CD1c-positive myeloid dendritic cell (primary cell): Measurements from ENCODE around the gene RPS6KA4.
A peak's percentile ranks its signal among the peaks of the same experiment; 100 is the strongest.

ENCODE experiments used
- DNase-seq: peaks from one replicate; pipeline ENCODE4 v3.0.0-alpha.2; 2016; ENCODE audit errors: extremely low spot score

Gene RPS6KA4

GRCh38 chr11:64367931-64368672 is 9.1 kb downstream of the RPS6KA4 start:
- no peak for DNase-seq

DNA sequence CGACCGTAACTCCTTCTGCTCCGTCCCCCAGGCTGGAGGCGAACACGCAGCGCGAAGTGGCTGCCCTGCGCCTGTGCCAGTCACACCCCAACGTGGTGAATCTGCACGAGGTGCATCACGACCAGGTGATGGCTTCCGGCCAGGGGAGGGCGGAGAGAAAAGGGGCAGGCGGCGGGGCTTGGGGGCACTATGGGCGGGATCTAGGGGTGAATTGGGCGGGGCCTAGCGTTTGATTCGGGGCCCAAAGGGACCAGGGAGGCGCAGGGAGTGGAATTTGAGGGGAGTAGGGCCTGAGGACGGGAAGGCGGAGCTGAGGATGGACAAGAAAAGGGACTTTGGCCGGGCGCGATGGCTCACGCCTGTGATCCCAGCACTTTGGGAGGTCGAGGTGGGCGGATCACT is 9.7 kb downstream of the RPS6KA4 start:
- no peak for DNase-seq

GRCh38 chr11:64369440-64370421 is 10.8 kb downstream of the RPS6KA4 start:
- no peak for DNase-seq

DNA sequence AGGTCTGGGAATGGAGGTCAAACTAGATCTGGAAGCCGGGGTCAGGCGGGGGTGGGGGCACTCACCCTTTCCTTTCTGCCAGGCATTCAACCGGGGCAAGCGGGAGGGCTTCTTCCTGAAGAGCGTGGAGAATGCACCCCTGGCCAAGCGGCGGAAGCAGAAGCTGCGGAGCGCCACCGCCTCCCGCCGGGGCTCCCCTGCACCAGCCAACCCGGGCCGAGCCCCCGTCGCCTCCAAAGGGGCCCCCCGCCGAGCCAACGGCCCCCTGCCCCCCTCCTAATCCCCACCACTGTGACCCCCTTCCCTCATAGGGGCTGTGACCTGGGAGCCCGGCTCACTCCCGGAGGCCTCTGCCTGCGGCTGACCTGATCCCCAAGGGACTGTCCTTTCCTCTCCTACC is 12.2 kb downstream of the RPS6KA4 start:
- no peak for DNase-seq

DNA sequence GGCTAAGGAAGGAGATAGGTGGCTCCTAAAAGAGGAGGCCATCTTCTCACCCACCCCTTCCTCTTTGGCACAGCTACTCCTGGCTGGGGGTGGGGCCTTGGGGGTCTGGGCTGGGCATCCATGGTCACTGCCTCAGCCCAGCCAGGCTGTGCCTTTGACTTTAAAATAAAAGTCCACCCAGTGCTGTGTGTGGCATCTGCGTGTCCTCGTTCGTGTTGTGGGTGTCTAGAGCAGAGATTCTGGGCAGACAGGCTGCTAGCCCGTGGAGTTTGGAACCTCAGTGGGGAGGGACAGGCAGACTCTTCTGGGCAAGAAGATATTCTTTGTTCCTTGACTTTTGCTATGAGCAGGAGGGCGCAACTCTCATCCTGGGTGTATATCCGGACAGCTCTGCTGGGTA is 13.1 kb downstream of the RPS6KA4 start:
- DNase-seq = no peak

- DNase-seq = no peak
These were observed 14.0 kb downstream of the RPS6KA4 start for GRCh38 chr11:64372802-64373597.

- peak; percentile 23 for DNase-seq
These were observed 14.6 kb downstream of the RPS6KA4 start for GRCh38 chr11:64373598-64373974.

DNA sequence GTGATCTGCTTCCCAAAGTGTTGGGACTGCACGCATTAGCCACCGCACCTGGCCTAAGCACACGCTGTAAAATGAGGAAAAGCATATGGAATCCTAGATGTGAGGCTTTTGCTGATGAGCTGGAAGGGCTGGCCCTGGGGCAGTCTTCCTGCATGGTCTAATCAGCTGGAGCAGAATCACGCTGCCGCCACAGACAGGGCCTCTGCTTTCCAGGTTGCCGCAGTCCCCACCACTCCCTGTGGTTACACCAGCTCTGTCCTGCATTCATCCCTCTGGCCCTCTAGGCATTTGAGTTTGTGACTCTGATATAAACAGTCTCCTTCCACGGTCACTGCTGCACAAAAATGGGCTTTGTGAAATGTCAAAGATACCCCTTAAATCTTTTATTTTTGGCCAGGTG is 17.1 kb downstream of the RPS6KA4 start:
- no peak for DNase-seq

DNA sequence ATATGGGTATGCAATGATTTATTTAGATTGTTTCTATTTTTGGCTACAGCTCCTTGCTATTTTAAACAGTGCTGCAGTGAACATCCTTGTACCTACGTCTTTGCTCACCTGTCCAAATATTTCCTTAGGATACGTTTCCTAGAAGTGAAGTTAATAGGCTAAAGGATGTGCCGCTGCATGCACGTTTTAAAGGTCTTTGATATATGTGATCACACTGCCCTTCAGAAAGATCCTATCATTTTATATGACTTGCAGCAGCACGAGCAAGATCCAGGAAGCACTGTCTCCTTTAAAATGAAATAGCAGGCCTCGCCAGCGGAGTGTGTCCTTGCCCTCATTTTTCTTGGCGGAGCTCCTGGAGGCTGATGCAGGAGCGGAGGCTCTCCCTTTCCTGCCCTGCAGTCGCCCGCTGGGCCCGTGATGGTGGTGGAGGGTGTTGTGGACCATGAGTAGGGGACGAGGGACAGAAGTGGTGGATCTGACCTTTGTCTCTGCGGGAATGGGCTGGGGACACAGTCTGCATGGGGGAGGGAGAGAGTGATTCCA is 19.4 kb downstream of the RPS6KA4 start:
- DNase-seq = no peak

- no peak for DNase-seq
These were observed 20.2 kb downstream of the RPS6KA4 start for GRCh38 chr11:64379160-64379559.

DNA sequence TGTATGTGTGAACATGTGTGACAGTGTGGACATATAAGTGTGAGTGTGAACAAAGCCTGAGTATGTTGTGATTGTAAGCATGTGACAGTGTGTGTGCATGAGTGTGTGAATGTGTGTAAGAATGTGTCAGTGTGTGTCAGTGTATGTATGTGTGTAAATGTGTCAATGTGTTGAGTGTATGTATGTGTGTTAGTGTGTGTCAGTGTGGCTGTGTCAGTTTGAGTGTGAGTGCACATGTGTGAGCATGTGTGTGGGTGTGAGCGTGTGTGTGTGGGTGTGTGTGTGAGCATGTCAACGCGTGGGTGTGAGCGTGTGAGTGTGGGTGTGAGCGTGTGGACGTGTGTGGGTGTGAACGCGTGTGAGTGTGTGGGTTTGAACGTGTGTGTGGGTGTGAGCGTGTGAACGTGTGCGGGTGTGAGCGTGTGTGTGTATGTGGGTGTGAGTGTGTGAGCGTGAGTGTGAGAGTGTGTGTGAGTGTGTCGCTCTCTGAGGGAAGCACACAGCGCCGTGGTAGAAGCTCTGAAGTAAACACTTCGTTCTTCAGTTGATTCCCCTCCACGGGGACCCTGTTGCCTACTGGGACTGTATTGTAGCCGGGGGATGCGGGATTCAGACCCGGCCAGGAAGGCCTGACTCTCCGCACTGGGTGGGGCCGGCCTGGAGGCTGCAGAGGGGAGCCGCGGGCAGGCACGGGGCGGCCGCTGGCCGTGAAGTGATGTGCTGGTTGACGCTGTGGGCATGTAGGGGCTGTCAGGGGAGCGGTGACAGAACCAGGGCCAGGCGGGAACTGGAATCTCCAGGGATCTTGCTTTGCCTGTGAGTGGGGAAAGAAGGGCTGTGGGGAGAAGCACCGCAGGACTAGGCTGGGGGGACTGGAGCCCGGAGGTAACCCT is 21.1 kb downstream of the RPS6KA4 start:
- no peak for DNase-seq

DNA sequence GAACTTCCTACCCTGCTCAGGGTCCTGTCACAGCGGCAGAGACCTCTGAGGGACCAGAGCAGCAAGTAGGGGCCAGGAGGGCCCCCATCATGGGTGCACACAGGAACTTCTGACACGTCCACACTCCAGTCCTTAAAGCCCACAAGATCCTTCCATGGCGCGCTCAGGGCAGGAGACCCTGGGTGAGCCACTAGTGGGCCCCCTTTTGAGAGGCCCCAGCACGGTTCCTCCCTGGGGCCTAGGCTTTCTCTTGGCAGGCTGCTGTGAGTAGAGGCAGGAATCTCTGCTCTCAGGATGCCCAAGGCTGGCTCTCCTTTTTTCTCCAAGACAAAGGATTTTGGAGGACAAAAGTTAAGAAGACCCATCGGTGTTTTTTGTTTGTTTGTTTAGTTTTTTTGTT is 22.4 kb downstream of the RPS6KA4 start:
- DNase-seq = no peak

- no peak for DNase-seq
These were observed 23.1 kb downstream of the RPS6KA4 start for GRCh38 chr11:64382047-64382446.

DNA sequence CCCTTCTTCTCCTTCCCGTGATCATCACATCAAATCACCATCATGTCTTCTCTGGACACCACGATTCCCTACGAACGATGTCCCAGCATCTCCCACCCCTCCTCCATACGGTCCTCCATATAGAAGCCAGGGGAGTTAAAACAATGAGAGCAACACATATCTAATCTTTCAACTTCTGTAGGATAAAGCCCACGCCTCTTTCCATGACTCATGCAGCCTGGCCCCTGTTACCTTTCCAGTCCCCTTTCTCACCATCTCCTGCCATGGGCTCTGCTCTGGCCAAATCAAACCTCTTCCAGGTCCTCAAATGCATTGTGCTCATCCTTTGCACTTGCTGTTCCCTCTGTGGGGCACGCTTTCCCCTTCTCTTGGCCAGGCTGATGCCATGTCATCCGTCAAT is 23.6 kb downstream of the RPS6KA4 start:
- DNase-seq = no peak

GRCh38 chr11:64383580-64383979 is 24.6 kb downstream of the RPS6KA4 start:
- no peak for DNase-seq

DNA sequence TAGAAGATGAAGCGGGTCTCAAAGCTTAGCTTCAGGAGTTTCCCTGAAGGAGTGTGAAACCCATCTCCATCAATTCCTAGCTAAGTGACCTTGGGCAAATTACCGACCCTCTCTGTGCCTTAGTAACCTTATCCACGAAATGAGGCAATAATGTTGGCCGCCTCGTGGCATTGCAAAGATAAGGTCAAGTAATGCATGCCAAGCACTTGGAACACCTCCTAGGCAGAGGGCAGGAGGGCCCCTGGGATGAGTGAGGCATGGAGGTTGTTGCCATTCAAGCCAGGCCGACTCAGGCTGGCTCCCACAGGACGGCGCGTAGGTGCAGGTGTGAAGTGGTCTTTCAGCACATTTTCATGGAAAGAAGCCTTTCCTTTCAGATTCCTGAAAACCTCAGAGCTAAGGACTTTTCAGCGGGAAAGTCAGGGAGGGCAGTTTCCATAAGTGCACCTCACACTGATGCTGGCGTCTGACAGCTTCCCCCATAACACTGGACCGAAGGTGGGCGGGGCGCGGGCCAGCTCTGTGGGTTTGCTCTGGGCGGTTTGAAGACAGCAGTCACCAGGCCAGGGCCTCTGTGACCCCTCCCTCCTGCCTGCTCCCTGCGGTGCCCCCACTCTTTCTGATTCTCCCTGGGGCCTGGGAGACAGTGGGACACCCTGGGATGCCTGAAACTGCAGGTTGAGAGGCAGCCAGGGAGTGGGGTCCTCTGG is 25.2 kb downstream of the RPS6KA4 start:
- DNase-seq = no peak

GRCh38 chr11:64384981-64385944 is 26.3 kb downstream of the RPS6KA4 start:
- DNase-seq = peak; percentile 81

- DNase-seq = peak; percentile 44
These were observed 27.2 kb downstream of the RPS6KA4 start for GRCh38 chr11:64385945-64386704.
